Natural killer cell (primary cell): ENCODE measurements around the gene CACNB4. TPM values are rescaled to one million over a fixed set of nuclear protein-coding genes. Genes with fewer than 3 reads are reported as not detected.

Experiments
- ATAC-seq, 3 donors: fragments of 150-1000 bp in 2 of 3; fragments of 200-7000 bp in 1 of 3; cut with Tn5 transposase; 1 replicate in 1 of 3; 2 replicates in 2 of 3; pipeline ENCODE4 v1.10.0; 2021; ENCODE audit warnings: mild to moderate bottlenecking in 2 of 3, moderate library complexity in 2 of 3
- DNase-seq, 2 donors: peaks; one replicate each; pipeline versions ENCODE4 v3.0.0 to v3.0.0-alpha.2; 2013 to 2021; ENCODE audit warnings: mixed read lengths in 1 of 2
- H3K27ac ChIP-seq: one replicate; pipeline ENCODE4 v1.5.1; 2013; ENCODE audit warnings: mild to moderate bottlenecking, low read length
- H3K27me3 ChIP-seq: one replicate; pipeline ENCODE4 v1.6.1; 2013; ENCODE audit warnings: low read length; ENCODE audit not compliant: control insufficient read depth, insufficient read depth
- H3K36me3 ChIP-seq: one replicate; pipeline ENCODE4 v1.6.1; 2013; ENCODE audit warnings: low read length; ENCODE audit not compliant: control insufficient read depth, insufficient read depth
- H3K4me1 ChIP-seq: one replicate; pipeline ENCODE4 v1.6.1; 2013; ENCODE audit warnings: low read length; ENCODE audit not compliant: control insufficient read depth, insufficient read depth
- H3K4me3 ChIP-seq: one replicate; pipeline ENCODE4 v1.5.1; 2013; ENCODE audit warnings: low read length
- H3K9me3 ChIP-seq: one replicate; pipeline ENCODE4 v1.6.1; 2013; ENCODE audit warnings: low read length; ENCODE audit not compliant: control insufficient read depth, insufficient read depth
- H3K27ac Mint-ChIP-seq, 2 donors: one replicate each; pipeline ENCODE4 v1.8.0; 2022; ENCODE audit warnings: mild to moderate bottlenecking in 2 of 2, mixed read lengths in 2 of 2, moderate library complexity in 1 of 2
- H3K27me3 Mint-ChIP-seq, 2 donors: one replicate each; pipeline ENCODE4 v1.8.0; 2022; ENCODE audit warnings: low read depth in 2 of 2, mixed read lengths in 2 of 2
- H3K36me3 Mint-ChIP-seq: one replicate; pipeline ENCODE4 v1.8.0; 2022; ENCODE audit warnings: mixed read lengths
- H3K4me1 Mint-ChIP-seq, 2 donors: one replicate each; pipeline ENCODE4 v1.8.0; 2022; ENCODE audit warnings: mixed read lengths in 2 of 2
- H3K4me3 Mint-ChIP-seq: one replicate; pipeline ENCODE4 v1.8.0; 2022; ENCODE audit warnings: mild to moderate bottlenecking, moderate library complexity, mixed read lengths
- H3K9me3 Mint-ChIP-seq, 2 donors: one replicate each; pipeline ENCODE4 v1.8.0; 2022; ENCODE audit warnings: mixed read lengths in 2 of 2
- CTCF ChIP-seq: fragments of 200-600 bp; IDR thresholded peaks from one replicate; pipeline ENCODE4 v1.8.0; 2022; ENCODE audit warnings: antibody characterized with exemption
- WGBS: methylation state at CpG from one replicate; pipeline ENCODE4 v1.1.7; 2013; ENCODE audit warnings: missing lambda C conversion rate; ENCODE audit not compliant: insufficient coverage; 5-methylcytosine and 5-hydroxymethylcytosine counted together
- intact Hi-C: fragments of 100-400 bp; cut with micrococcal nuclease; formaldehyde crosslinking; loops from one replicate; pipeline ENCODE4 v1.14.2; 2022
- total RNA-seq, 4 donors: library from RNA; stranded (reverse); fragments of 120-200 nt in 1 of 4; gene quantifications; one replicate each; pipeline versions ENCODE4 v1.2.3 to v1.2.4, GENCODE V29; 2013 to 2022

The CACNB4 gene
- total RNA-seq, 3 donors from 2014 or later (not counting 1 experiment from before 2014, with no cell fraction given): 0.56 to 0.93 (median 0.73) TPM

DNA sequence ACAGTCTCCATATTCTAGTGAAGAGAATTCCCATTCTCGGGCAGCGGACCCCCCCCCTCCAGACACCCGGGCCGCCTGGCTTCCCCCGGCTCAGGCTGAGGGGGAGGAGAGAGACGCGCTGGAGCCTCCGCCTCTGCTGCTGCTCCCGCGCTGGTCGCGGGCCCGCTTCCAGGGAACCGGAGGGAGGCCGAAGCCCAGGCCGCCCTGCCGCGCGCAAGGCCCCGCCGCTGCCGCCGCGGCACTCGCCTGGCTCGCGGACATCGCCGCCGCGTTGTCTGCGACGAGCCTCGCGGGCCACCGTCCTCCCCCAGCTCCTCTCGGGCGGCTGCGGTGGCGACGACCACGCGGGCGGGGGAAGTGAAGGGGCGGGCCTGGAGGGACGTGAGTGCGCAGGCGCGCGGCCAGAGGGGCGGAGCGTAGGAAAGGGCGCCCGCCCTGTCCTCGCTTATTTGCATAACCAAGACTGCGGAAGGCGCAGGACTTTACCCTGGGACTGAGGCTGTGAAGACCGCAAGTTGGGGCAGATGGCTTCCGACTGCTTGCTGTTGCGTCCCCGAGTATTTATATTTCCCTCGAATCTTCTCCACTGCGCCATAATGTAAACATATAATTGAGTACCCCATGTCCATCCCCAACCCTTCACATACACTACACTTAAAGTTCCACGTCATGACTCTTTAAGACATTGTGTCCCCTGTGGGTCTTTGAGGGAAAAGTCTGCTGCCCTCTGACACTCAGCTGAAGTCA lies 270.5 kb downstream of the CACNB4 start, which contains the start of gene ARL5A:
TSS of gene ARL5A (minus strand) at position 279 of the 747 bp plus-strand sequence. CDS start at position 34, 245 bp downstream.
- H3K27me3 Mint-ChIP-seq: no peaks in the 10 kb centered on the region
- H3K9me3 Mint-ChIP-seq: no peaks in the 10 kb centered on the region
- Histone ChIP-seq H3K9me3 (no peaks in the 10 kb centered on the region), H3K27ac (peak within 1 kb of the TSS; percentile 78), H3K4me1 (peaks cover 15% of the 10 kb centered on the region), H3K27me3 (no peaks in the 10 kb centered on the region), H3K4me3 (peak within 1 kb of the TSS; percentile 82), H3K36me3 (no peaks in the 10 kb centered on the region)
- no peak for TF ChIP-seq CTCF
- ATAC-seq: peak; percentile 92 to 98 (median 93)
- DNase-seq: peak; percentile 98
- peak within 1 kb of the TSS; percentile 95 to 96 for H3K27ac Mint-ChIP-seq
- H3K36me3 Mint-ChIP-seq: no peaks in the 10 kb centered on the region
- under 1% methylated on average over 64 of the region's 64 CpGs for WGBS
- H3K4me1 Mint-ChIP-seq: peaks cover 52 to 54% of the 10 kb centered on the region in 2 donors
- peak within 1 kb of the TSS; percentile 96 for H3K4me3 Mint-ChIP-seq
- intact Hi-C loops: loop anchor here (5.0 kb wide), 2 partner anchors 191 to 889 kb away; partner anchors contain the start of genes ARL6IP6 and PRPF40A

- Histone ChIP-seq H3K9me3 (no peaks in the 10 kb centered on the region), H3K4me3 (peak overlapping the region; percentile 82), H3K27me3 (no peaks in the 10 kb centered on the region), H3K36me3 (no peaks in the 10 kb centered on the region), H3K4me1 (peaks cover 15% of the 10 kb centered on the region), H3K27ac (peak overlapping the region; percentile 71)
- peak overlapping the region; percentile 96 for H3K4me3 Mint-ChIP-seq
- H3K27me3 Mint-ChIP-seq: no peaks in the 10 kb centered on the region
- under 1% methylated on average over 38 of the region's 38 CpGs for WGBS
- intact Hi-C loops: loop anchor here (5.0 kb wide), 2 partner anchors 190 to 890 kb away; partner anchors contain the start of genes ARL6IP6 and PRPF40A
- no peak for TF ChIP-seq CTCF
- peak overlapping the region; percentile 95 to 96 for H3K27ac Mint-ChIP-seq
- H3K4me1 Mint-ChIP-seq: peaks cover 59 to 60% of the 10 kb centered on the region in 2 donors
- DNase-seq: peak; percentile 20 to 47
- ATAC-seq: peak; percentile 19 to 26 (median 21)
- no peaks in the 10 kb centered on the region for H3K9me3 Mint-ChIP-seq
- H3K36me3 Mint-ChIP-seq: no peaks in the 10 kb centered on the region
Measured at GRCh38 chr2:151827564-151828142, 271.2 kb downstream of the CACNB4 start.

DNA sequence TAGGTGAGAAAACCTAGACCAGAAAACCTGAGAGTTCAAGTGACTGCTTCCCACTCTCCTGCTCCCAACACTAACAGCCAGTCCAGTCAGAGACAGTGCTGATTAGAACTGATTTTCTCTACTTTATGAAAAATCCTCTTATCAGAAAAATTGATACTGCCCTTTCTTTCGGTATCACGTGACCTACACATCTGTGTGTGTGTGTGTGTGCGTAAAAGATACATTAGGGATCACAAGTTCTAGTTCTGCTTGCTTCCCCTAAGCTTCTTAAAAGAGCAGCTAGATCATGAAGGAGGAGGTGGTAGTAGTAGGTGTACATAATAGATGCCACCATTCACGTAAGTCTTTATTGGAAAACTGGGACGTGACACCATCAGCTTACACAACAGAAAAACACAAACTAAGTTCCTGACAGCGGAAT lies 272.1 kb downstream of the CACNB4 start:
- no peaks in the 10 kb centered on the region for H3K27me3 Mint-ChIP-seq
- TF ChIP-seq CTCF: no peak
- Histone ChIP-seq H3K4me1 (peaks cover 15% of the 10 kb centered on the region), H3K27ac (no peak overlapping the region), H3K4me3 (peak overlapping the region; percentile 82), H3K36me3 (no peaks in the 10 kb centered on the region), H3K27me3 (no peaks in the 10 kb centered on the region), H3K9me3 (no peaks in the 10 kb centered on the region)
- 64% methylated on average over 6 of the region's 6 CpGs for WGBS
- peaks cover 63 to 67% of the 10 kb centered on the region in 2 donors for H3K4me1 Mint-ChIP-seq
- H3K9me3 Mint-ChIP-seq: no peaks in the 10 kb centered on the region
- intact Hi-C loops: loop anchor here (5.0 kb wide), 2 partner anchors 189 to 891 kb away; partner anchors contain the start of genes ARL6IP6 and PRPF40A
- peak overlapping the region; percentile 96 for H3K4me3 Mint-ChIP-seq
- H3K27ac Mint-ChIP-seq: peak overlapping the region; percentile 95 to 96
- no peaks in the 10 kb centered on the region for H3K36me3 Mint-ChIP-seq
- ATAC-seq (no peak), DNase-seq (peak in 1 of 2 donors; percentile 19)
